ENCODE results near the gene MOB1A.

The MOB1A gene

GRCh38 chr2:74149570-74150319 lies 28.9 kb downstream of the MOB1A start:
- H3K36me3 Mint-ChIP-seq (ENCODE audit: low read depth): peaks cover 49% of the 10 kb centered on the region
- intact Hi-C loops (cut with micrococcal nuclease): loop anchor here (10.0 kb wide), 1 partner anchor 185 kb away; no protein-coding TSS in a partner anchor
- no peak overlapping the region for H3K27ac Mint-ChIP-seq
- H3K4me3 Mint-ChIP-seq: no peak overlapping the region
- H3K27me3 Mint-ChIP-seq: no peaks in the 10 kb centered on the region
- no peaks in the 10 kb centered on the region for H3K9me3 Mint-ChIP-seq
- H3K4me1 Mint-ChIP-seq (ENCODE audit: low read depth): peaks cover 5% of the 10 kb centered on the region

GRCh38 chr2:74149247-74149525 lies 29.5 kb downstream of the MOB1A start:
- intact Hi-C loops (cut with micrococcal nuclease): loop anchor here (10.0 kb wide), 1 partner anchor 186 kb away; no protein-coding TSS in a partner anchor
- Mint-ChIP-seq H3K4me1 (ENCODE audit: low read depth) (peaks cover 5% of the 10 kb centered on the region), H3K27ac (no peak overlapping the region), H3K36me3 (ENCODE audit: low read depth) (peaks cover 47% of the 10 kb centered on the region), H3K27me3 (no peaks in the 10 kb centered on the region), H3K4me3 (no peak overlapping the region), H3K9me3 (no peaks in the 10 kb centered on the region)

- Mint-ChIP-seq H3K27ac (no peak overlapping the region), H3K27me3 (no peaks in the 10 kb centered on the region), H3K36me3 (ENCODE audit: low read depth) (peaks cover 44% of the 10 kb centered on the region), H3K9me3 (no peaks in the 10 kb centered on the region), H3K4me3 (no peak overlapping the region), H3K4me1 (ENCODE audit: low read depth) (peaks cover 5% of the 10 kb centered on the region)
- intact Hi-C loops (cut with micrococcal nuclease): loop anchor here (10.0 kb wide), 1 partner anchor 186 kb away; no protein-coding TSS in a partner anchor
Measured at GRCh38 chr2:74148457-74149246, 30.0 kb downstream of the MOB1A start.

GRCh38 chr2:74147727-74148456 lies 30.8 kb downstream of the MOB1A start, which contains the start of gene BOLA3:
TSS of gene BOLA3 (minus strand) at chr2:74147912. CDS start at chr2:74147874, 38 bp downstream.
- intact Hi-C loops (cut with micrococcal nuclease): loop anchor here (10.0 kb wide), 1 partner anchor 187 kb away; no protein-coding TSS in a partner anchor
- Mint-ChIP-seq H3K27ac (no peak within 1 kb of the TSS), H3K9me3 (no peaks in the 10 kb centered on the region), H3K36me3 (ENCODE audit: low read depth) (peaks cover 37% of the 10 kb centered on the region), H3K4me3 (no peak within 1 kb of the TSS), H3K4me1 (ENCODE audit: low read depth) (peaks cover 5% of the 10 kb centered on the region), H3K27me3 (no peaks in the 10 kb centered on the region)

- intact Hi-C loops (cut with micrococcal nuclease): loop anchor here (10.0 kb wide), 1 partner anchor 188 kb away; no protein-coding TSS in a partner anchor
- H3K9me3 Mint-ChIP-seq: no peaks in the 10 kb centered on the region
- H3K27ac Mint-ChIP-seq: no peak overlapping the region
- H3K4me3 Mint-ChIP-seq: no peak overlapping the region
- H3K27me3 Mint-ChIP-seq: no peaks in the 10 kb centered on the region
- peaks cover 40% of the 10 kb centered on the region for H3K36me3 Mint-ChIP-seq (ENCODE audit: low read depth)
- H3K4me1 Mint-ChIP-seq (ENCODE audit: low read depth): peaks cover 5% of the 10 kb centered on the region
Measured at GRCh38 chr2:74146929-74147726, 31.6 kb downstream of the MOB1A start.

- H3K27me3 Mint-ChIP-seq: no peaks in the 10 kb centered on the region
- intact Hi-C loops (cut with micrococcal nuclease): loop anchor here (10.0 kb wide), 1 partner anchor 192 kb away; no protein-coding TSS in a partner anchor
- no peaks in the 10 kb centered on the region for H3K9me3 Mint-ChIP-seq
- H3K27ac Mint-ChIP-seq: no peak overlapping the region
- no peak overlapping the region for H3K4me3 Mint-ChIP-seq
- H3K4me1 Mint-ChIP-seq (ENCODE audit: low read depth): no peaks in the 10 kb centered on the region
- peaks cover 32% of the 10 kb centered on the region for H3K36me3 Mint-ChIP-seq (ENCODE audit: low read depth)
Measured at GRCh38 chr2:74142340-74142739, 36.3 kb downstream of the MOB1A start.

- intact Hi-C loops (cut with micrococcal nuclease): no loop called here
- no peak overlapping the region for H3K27ac Mint-ChIP-seq
Measured at GRCh38 chr2:74138600-74139323, 39.9 kb downstream of the MOB1A start.

GRCh38 chr2:74137651-74138599 lies 40.8 kb downstream of the MOB1A start:
- Mint-ChIP-seq H3K27me3 (no peaks in the 10 kb centered on the region), H3K36me3 (ENCODE audit: low read depth) (peaks cover 48% of the 10 kb centered on the region), H3K4me1 (ENCODE audit: low read depth) (no peaks in the 10 kb centered on the region), H3K27ac (no peak overlapping the region), H3K9me3 (no peaks in the 10 kb centered on the region), H3K4me3 (no peak overlapping the region)
- intact Hi-C loops (cut with micrococcal nuclease): no loop called here

More at GRCh38 chr2:74138600-74139323, 39.9 kb downstream of the MOB1A start:
- H3K4me3 Mint-ChIP-seq: no peak overlapping the region
- no peaks in the 10 kb centered on the region for H3K27me3 Mint-ChIP-seq
- H3K9me3 Mint-ChIP-seq: no peaks in the 10 kb centered on the region
- no peaks in the 10 kb centered on the region for H3K4me1 Mint-ChIP-seq (ENCODE audit: low read depth)
- H3K36me3 Mint-ChIP-seq (ENCODE audit: low read depth): peaks cover 41% of the 10 kb centered on the region

GRCh38 chr2:74131901-74132300 lies 46.8 kb downstream of the MOB1A start:
- intact Hi-C loops (cut with micrococcal nuclease): no loop called here
- Mint-ChIP-seq H3K9me3 (no peaks in the 10 kb centered on the region), H3K36me3 (ENCODE audit: low read depth) (peaks cover 22% of the 10 kb centered on the region), H3K4me1 (ENCODE audit: low read depth) (no peaks in the 10 kb centered on the region), H3K4me3 (no peak overlapping the region), H3K27ac (no peak overlapping the region), H3K27me3 (peaks cover 33% of the 10 kb centered on the region)

GRCh38 chr2:74130211-74130995 lies 48.3 kb downstream of the MOB1A start:
- no peaks in the 10 kb centered on the region for H3K4me1 Mint-ChIP-seq (ENCODE audit: low read depth)
- intact Hi-C loops (cut with micrococcal nuclease): no loop called here
- H3K9me3 Mint-ChIP-seq: no peaks in the 10 kb centered on the region
- H3K4me3 Mint-ChIP-seq: no peak overlapping the region
- peaks cover 22% of the 10 kb centered on the region for H3K36me3 Mint-ChIP-seq (ENCODE audit: low read depth)
- peaks cover 33% of the 10 kb centered on the region for H3K27me3 Mint-ChIP-seq
- no peak overlapping the region for H3K27ac Mint-ChIP-seq

GRCh38 chr2:74128206-74128605 lies 50.5 kb downstream of the MOB1A start:
- H3K27ac Mint-ChIP-seq: no peak overlapping the region
- peaks cover 5% of the 10 kb centered on the region for H3K9me3 Mint-ChIP-seq
- intact Hi-C loops (cut with micrococcal nuclease): no loop called here

More at GRCh38 chr2:74128206-74128605, 50.5 kb downstream of the MOB1A start:
- Mint-ChIP-seq H3K4me1 (ENCODE audit: low read depth) (no peaks in the 10 kb centered on the region), H3K4me3 (no peak overlapping the region), H3K36me3 (ENCODE audit: low read depth) (peaks cover 1% of the 10 kb centered on the region), H3K27me3 (peaks cover 36% of the 10 kb centered on the region)

Data from dendritic cell treated with granulocyte-macrophage colony-stimulating factor and Interleukin-4, amounts not matched to agents 40 ng/mL and 50 ng/mL, for 4 days (primary cell).